Measurements from ENCODE around the gene OR12D2. TPM values are rescaled to one million over a fixed set of nuclear protein-coding genes. Genes with fewer than 3 reads are reported as not detected.
"Not testable (repeated sequence)": the region's sequence is repeated elsewhere in the genome, so short reads cannot be mapped to it uniquely, and the experiment has no call there.

The OR12D2 gene
- total RNA-seq, 2 donors from 2014 or later, result not detected

DNA sequence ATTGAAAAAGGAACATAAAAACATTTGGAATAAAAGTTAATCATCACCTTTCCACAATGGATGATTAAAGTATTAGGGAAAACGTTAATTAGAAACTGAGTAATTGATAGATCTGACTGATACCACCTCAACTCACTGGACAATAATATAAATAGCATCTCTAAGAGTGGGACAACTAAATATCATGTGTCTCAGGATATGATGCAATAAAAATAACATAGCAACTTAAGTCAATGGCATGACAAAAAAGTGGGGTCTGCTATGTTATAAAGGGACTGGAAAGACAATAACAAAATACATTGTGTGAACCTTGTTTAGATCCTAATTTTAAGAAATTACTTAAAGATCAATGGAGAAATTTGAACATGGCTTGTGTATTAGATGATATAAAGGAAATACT is 29.6 kb downstream of the OR12D2 start:
- peaks cover 43% of the 10 kb centered on the region for H3K27me3 Mint-ChIP-seq
- H3K36me3 Mint-ChIP-seq (ENCODE audit: low read depth), result peaks cover 2% of the 10 kb centered on the region
- H3K4me1 Mint-ChIP-seq, result no peaks in the 10 kb centered on the region
- no peak for DNase-seq
- H3K27ac Mint-ChIP-seq, result no peak overlapping the region
- ATAC-seq, result no peak
- H3K9me3 ChIP-seq (ENCODE audit: control insufficient read depth, low read length, poor library complexity, severe bottlenecking), result no peaks in the 10 kb centered on the region
- H3K4me3 Mint-ChIP-seq, result no peak overlapping the region

DNA sequence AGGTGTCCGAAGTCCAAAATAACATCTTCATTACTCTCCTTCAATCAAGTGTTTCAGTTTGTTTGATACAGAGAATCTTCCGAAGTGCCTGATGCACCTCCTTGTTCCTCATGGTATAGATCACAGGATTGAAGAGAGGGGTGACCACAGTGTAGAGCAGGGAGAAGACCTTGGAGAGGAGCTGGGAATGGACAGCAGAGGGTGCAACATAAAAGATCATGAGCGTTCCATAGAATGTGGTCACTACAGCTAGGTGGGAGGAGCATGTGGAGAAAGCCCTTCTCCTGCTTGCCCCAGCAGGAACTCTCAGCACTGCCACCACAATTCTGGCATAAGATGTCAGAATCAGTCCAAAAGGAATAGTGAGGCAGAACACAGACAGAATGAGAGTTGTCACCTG is 31.2 kb downstream of the OR12D2 start:
- H3K9me3 ChIP-seq (ENCODE audit: control insufficient read depth, low read length, poor library complexity, severe bottlenecking), result no peaks in the 10 kb centered on the region
- ATAC-seq (no peak), DNase-seq (no peak)
- H3K36me3 Mint-ChIP-seq (ENCODE audit: low read depth), result peaks cover 2% of the 10 kb centered on the region
- peaks cover 39% of the 10 kb centered on the region for H3K27me3 Mint-ChIP-seq
- H3K4me1 Mint-ChIP-seq, result no peaks in the 10 kb centered on the region
- H3K27ac Mint-ChIP-seq, result no peak overlapping the region
- H3K4me3 Mint-ChIP-seq, result no peak overlapping the region

DNA sequence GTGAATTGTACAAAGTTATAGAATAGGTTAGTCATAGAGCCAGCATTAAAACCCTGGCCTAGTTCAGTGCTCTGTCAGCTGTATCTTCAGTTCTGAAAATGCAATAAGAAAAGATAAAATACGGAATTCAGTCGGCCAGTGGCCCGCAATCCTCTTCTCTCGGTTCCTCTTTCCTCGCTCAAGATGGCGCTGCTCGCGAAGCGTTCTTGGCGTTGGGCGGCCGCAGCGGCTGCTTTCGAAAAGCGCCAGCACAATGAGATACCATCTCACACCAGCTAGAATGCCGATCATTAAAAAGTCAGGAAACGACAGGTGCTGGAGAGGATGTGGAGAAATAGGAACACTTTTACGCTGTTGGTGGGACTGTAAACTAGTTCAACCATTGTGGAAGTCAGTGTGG is 41.3 kb downstream of the OR12D2 start:
- H3K27me3 Mint-ChIP-seq, result peaks cover 58% of the 10 kb centered on the region
- not testable (repeated sequence) for H3K36me3 Mint-ChIP-seq (ENCODE audit: low read depth); H3K4me1 Mint-ChIP-seq; H3K9me3 ChIP-seq (ENCODE audit: control insufficient read depth, low read length, poor library complexity, severe bottlenecking); H3K4me3 Mint-ChIP-seq; H3K27ac Mint-ChIP-seq; ATAC-seq; DNase-seq

DNA sequence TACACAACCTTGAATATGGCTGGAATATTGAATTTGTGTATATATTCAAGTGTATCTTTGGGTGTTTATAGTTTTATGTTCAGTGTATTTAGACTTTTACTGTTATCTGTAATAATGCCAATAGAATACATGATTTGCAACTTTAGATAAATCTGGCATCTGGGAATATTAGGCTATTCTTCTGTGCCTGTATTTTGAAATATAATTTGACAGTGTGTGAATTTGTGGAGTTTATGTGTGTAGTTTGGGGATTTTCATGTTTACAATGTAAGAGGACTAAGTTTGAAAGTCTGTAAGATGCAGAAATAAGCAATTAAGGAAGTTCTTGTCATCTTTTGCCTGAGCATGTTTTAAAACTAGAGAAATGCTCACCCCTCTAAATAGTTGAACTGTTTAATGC is 43.6 kb downstream of the OR12D2 start, which contains the start of gene OR10C1:
Gene OR10C1, plus strand, starts transcription at position 301 of the 400 bp plus-strand sequence. CDS start 710 bp downstream, outside the sequence.
- ATAC-seq, result no peak
- no peak within 1 kb of the TSS for H3K4me3 Mint-ChIP-seq
- no peaks in the 10 kb centered on the region for H3K9me3 ChIP-seq (ENCODE audit: control insufficient read depth, low read length, poor library complexity, severe bottlenecking)
- peaks cover 55% of the 10 kb centered on the region for H3K27me3 Mint-ChIP-seq
- no peaks in the 10 kb centered on the region for H3K36me3 Mint-ChIP-seq (ENCODE audit: low read depth)
- DNase-seq, result no peak
- H3K27ac Mint-ChIP-seq, result no peak within 1 kb of the TSS
- H3K4me1 Mint-ChIP-seq, result no peaks in the 10 kb centered on the region

DNA sequence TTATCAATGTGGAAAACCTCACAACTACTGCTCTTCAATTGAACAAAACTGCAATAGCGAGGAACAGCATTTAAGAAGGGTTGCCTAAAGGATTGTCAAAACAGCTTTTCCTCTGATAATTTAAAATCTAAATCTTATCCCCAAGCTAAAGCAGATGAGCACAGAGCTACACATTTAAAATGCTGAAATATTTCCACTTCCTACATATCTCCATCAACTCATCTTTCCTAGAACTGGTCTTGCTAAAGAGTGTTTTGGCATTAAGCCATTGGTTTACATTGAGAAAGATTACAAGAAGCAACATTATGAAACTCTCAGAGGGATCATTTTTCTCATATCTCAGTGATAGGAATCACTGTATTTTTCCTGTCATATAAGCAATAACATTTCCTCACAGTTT is 47.3 kb downstream of the OR12D2 start:
- H3K27me3 Mint-ChIP-seq, result peaks cover 47% of the 10 kb centered on the region

DNA sequence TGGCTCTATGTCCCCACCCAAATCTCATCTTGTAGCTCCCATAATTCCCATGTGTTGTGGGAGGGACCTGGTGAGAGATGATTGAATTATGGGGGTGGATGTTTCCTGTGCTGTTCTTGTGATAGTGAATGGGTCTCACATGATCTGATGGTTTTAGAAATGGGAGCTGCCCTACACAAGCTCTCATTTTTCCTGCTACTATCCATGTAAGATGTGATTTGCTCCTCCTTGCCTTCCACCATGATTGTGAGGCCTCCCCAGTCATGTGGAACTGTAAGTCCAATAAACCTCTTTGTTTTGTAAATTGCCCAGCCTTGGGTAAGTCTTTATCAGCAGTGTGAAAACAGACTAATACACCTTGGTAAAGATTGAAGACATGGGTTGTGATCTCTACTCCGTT is 48.6 kb downstream of the OR12D2 start:
- not testable (repeated sequence) for DNase-seq; ATAC-seq; H3K36me3 Mint-ChIP-seq (ENCODE audit: low read depth); H3K4me3 Mint-ChIP-seq; H3K4me1 Mint-ChIP-seq; H3K9me3 ChIP-seq (ENCODE audit: control insufficient read depth, low read length, poor library complexity, severe bottlenecking); H3K27ac Mint-ChIP-seq
- peaks cover 49% of the 10 kb centered on the region for H3K27me3 Mint-ChIP-seq

More for the DNA sequence above, 47.3 kb downstream of the OR12D2 start:
- H3K9me3 ChIP-seq (ENCODE audit: control insufficient read depth, low read length, poor library complexity, severe bottlenecking), result no peaks in the 10 kb centered on the region
- H3K4me3 Mint-ChIP-seq, result no peak overlapping the region
- no peaks in the 10 kb centered on the region for H3K36me3 Mint-ChIP-seq (ENCODE audit: low read depth)
- ATAC-seq (no peak), DNase-seq (no peak)
- no peaks in the 10 kb centered on the region for H3K4me1 Mint-ChIP-seq
- no peak overlapping the region for H3K27ac Mint-ChIP-seq

Other genes with a start within 250 kb of the OR12D2 start
- not detected for gene OR2J2, start 224.7 kb upstream of the OR12D2 start, total RNA-seq
- gene OR14J1, start 93.9 kb upstream of the OR12D2 start, total RNA-seq, result not detected
- not detected for gene OR5V1, start 26.8 kb upstream of the OR12D2 start, total RNA-seq
- gene OR12D3, start 20.3 kb upstream of the OR12D2 start, total RNA-seq, result not detected
- gene OR12D1, start 19.3 kb downstream of the OR12D2 start, total RNA-seq, result not detected
- not detected for gene OR10C1, start 43.7 kb downstream of the OR12D2 start, total RNA-seq
- not detected for gene OR11A1, start 61.4 kb downstream of the OR12D2 start, total RNA-seq
- gene OR2H1, start 61.5 kb downstream of the OR12D2 start, total RNA-seq, result not detected
- not detected for gene MAS1L, start 92.3 kb downstream of the OR12D2 start, total RNA-seq
- gene UBD, start 164.1 kb downstream of the OR12D2 start, total RNA-seq, result not detected
- not detected for gene OR2H2, start 189.5 kb downstream of the OR12D2 start, total RNA-seq
- 100 to 1,000 TPM; 101 to 139 TPM for gene GABBR1, start 237.6 kb downstream of the OR12D2 start, total RNA-seq